K562 (cell line): Measurements from ENCODE around the gene PACSIN1.

ENCODE experiments used
- EZH2 ChIP-seq: IDR thresholded peaks from 2 replicates; pipeline ENCODE4 v1.6.1; 2012; ENCODE audit warnings: low read depth, mild to moderate bottlenecking, inconsistent platforms, low read length, borderline replicate concordance
- HDGF ChIP-seq: fragments of 450-650 bp; IDR thresholded peaks from 2 replicates; pipeline ENCODE4 v1.6.1; 2016
- MIER1 ChIP-seq: fragments of 450-650 bp; IDR thresholded peaks from 2 replicates; pipeline ENCODE4 v1.6.1; 2016; ENCODE audit warnings: antibody characterized with exemption, mild to moderate bottlenecking, low read depth
- POLR2A ChIP-seq: fragments of 450-650 bp; conservative IDR thresholded peaks from 2 replicates; pipeline ENCODE4 v1.6.1; 2016
- ZBTB33 ChIP-seq: sonication (generic); formaldehyde crosslinking; IDR thresholded peaks from 2 replicates; pipeline ENCODE4 v1.8.1; 2023; ENCODE audit warnings: mild to moderate bottlenecking, missing genetic modification reagents
- TF ChIP-seq, protein P1 (sequence below): fragments of 250-450 bp; sonication (Bioruptor Pico); IDR thresholded peaks from 2 replicates; pipeline ENCODE4 v1.5.1; 2021; ENCODE audit warnings: mild to moderate bottlenecking

DNA sequence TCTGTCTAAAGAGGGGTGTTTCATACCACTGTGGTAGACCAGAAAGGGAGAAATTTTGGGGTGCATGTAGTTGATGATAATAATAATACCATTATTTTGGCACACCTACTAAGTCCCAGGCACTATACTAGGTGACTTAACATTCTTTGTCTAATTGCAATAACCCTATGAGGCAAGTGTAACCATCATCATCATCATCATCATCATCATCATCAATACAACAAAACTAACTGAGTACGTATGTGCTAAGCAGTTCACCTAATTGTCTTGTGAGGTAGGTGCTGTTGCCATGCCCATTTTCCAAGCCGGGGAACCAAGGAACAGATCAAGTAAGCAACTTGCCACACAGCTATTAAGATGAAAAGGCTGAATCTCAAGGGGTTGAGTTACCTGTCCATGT lies 2.6 kb upstream of the PACSIN1 start:
- TF ChIP-seq ZBTB33 (no peak), EZH2 (no peak), HDGF (no peak), POLR2A (no peak), MIER1 (no peak)
- TF ChIP-seq, protein P1, sequence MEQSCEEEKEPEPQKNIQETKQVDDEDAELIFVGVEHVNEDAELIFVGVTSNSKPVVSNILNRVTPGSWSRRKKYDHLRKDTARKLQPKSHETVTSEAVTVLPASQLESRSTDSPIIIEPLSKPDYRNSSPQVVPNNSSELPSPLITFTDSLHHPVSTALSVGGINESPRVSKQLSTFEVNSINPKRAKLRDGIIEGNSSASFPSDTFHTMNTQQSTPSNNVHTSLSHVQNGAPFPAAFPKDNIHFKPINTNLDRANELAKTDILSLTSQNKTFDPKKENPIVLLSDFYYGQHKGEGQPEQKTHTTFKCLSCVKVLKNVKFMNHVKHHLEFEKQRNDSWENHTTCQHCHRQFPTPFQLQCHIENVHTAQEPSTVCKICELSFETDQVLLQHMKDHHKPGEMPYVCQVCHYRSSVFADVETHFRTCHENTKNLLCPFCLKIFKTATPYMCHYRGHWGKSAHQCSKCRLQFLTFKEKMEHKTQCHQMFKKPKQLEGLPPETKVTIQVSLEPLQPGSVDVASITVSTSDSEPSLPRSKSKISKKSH (CRISPR knock-in tag): no peak
